ENCODE data around the gene FDXR. TPM values are rescaled to one million over a fixed set of nuclear protein-coding genes. Genes with fewer than 3 reads are reported as not detected.

The FDXR gene
- total RNA-seq, 1 experiment from 2014 or later: 108 TPM

DNA sequence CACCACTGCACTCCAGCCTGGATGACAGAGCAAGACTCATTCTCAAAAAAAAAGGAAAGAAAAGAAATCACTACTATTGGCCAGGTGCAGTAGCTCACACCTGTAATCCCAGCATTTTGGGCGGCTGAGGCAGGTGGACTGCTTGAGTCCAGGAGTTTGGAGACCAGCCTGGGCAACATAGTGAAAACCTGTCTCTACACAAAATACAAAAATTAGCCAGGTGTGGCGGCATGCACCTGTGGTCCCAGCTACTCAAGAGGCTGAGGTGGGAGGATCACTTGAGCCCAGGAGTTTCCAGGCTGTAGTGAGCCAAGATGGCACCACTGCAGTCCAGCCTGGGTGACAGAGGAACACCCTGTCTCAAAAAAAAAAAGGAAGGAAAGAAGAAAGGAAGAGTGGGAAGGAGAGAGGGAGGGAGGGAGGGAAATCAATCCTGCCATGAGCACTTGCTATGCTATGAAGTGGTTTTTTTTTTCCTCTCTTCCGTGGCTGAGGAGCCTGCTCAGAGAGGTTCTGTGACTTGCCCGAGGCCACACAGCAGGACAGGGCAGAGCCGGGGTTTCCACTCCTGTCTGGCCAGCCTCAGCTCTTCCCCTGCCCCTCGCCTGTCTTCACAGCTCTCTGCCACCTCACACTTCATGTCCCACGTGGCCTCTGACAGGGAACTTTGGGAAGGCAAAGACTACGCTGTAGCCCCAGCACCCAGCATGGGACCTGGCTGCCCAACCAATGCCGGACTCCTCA lies 24.0 kb downstream of the FDXR start:
- in situ Hi-C loops (cut with HindIII; ENCODE audit: low pct_unique_long_range_greater_than_20kb, low sequenced_read_pairs): no loop called here
- DNase-seq (ENCODE audit: low read depth): no peak

- in situ Hi-C loops (cut with HindIII; ENCODE audit: low pct_unique_long_range_greater_than_20kb, low sequenced_read_pairs): no loop called here
- DNase-seq (ENCODE audit: low read depth): no peak
These were observed 26.2 kb downstream of the FDXR start for GRCh38 chr17:74846621-74847020.

- in situ Hi-C loops (cut with HindIII; ENCODE audit: low pct_unique_long_range_greater_than_20kb, low sequenced_read_pairs): no loop called here
- no peak for DNase-seq (ENCODE audit: low read depth)
These were observed 29.5 kb downstream of the FDXR start for GRCh38 chr17:74843352-74843627.

DNA sequence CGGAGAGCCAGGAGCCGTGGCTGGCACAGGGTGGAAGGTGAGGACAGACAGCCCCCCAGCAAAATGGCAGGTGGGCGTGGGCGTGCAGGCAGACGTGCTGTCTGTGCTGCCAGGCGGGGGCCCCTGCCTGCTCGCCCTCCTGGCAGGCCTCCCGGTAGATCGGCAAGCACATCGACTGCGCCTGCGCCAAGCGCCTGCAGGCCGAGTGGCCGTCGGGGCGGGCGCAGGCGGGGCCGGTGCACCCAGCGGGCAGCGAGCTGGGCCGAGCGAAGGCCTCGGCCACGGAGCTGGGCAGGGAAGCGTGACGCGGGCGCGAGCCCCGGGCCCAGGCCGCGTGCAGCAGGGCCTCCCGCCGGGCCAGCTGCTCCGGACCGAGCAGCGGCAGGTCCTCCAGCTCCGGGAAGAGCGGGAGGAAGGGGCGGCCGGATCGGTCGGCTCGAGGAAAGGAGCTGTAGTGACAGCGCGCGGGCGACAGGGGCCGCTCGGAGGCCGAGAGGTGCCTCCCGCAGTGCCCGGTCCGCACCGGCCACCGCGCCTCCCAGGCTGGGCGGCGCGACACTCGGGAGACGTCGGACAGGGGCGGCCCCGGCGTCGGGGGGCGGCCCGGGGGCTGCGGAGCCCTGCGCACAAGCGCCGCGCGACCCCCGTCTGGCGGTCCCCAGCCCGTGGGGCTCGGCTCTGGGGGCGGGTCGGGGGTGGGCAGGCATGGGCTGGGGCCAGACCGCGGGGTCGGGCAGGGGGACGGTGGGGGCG lies 30.0 kb downstream of the FDXR start:
- in situ Hi-C loops (cut with HindIII; ENCODE audit: low pct_unique_long_range_greater_than_20kb, low sequenced_read_pairs): no loop called here
- DNase-seq (ENCODE audit: low read depth): peak; percentile 78

- in situ Hi-C loops (cut with HindIII; ENCODE audit: low pct_unique_long_range_greater_than_20kb, low sequenced_read_pairs): no loop called here
- DNase-seq (ENCODE audit: low read depth): no peak
These were observed 30.6 kb downstream of the FDXR start for GRCh38 chr17:74842146-74842598.

GRCh38 chr17:74840989-74841666 lies 31.7 kb downstream of the FDXR start:
- DNase-seq (ENCODE audit: low read depth): no peak
- in situ Hi-C loops (cut with HindIII; ENCODE audit: low pct_unique_long_range_greater_than_20kb, low sequenced_read_pairs): no loop called here

DNA sequence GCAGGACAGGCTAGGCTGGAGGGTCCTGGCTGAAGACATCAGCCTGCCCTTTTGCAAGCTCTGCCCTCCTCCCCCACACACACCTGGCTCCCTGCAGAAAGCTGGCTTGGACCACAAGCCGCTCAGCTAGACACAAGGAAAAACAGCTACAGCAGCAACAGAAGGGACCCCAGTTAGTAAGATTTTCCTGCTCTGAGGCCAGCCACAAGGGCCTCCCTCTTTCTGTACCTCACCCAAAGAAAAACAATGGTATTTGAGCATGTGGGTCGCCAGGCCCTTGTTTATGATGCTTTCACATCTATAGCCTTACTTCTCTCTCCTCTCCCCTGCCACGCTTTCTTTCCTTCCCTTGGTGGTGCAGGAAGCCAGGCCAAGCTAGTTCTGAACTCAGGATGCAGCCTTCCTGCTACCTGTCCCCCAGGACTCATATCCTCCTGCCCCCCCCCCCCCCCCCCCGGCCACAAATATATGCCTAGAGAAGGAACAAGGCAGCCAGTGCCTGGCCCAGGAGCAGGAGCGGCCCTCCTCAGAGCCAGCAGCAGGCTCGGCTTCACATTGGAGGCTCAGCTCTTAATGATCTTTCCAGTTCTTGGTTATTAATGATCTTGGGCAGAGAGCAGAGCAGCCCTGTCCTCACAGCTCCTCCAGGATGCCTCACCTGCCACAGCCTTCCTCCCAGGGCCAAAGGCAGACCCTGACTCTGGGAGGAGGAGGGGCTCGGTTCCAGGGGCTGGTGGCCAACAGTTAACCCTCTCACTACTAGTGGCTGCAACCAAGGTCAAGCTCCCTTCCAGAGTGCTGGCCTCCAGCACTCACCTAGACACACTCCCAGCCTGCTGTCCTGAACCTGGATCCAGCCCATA lies 32.6 kb downstream of the FDXR start:
- in situ Hi-C loops (cut with HindIII; ENCODE audit: low pct_unique_long_range_greater_than_20kb, low sequenced_read_pairs): no loop called here

GRCh38 chr17:74838274-74838673 lies 34.5 kb downstream of the FDXR start:
- in situ Hi-C loops (cut with HindIII; ENCODE audit: low pct_unique_long_range_greater_than_20kb, low sequenced_read_pairs): no loop called here
- no peak for DNase-seq (ENCODE audit: low read depth)

More for the DNA sequence above, 32.6 kb downstream of the FDXR start:
- DNase-seq (ENCODE audit: low read depth): no peak

DNA sequence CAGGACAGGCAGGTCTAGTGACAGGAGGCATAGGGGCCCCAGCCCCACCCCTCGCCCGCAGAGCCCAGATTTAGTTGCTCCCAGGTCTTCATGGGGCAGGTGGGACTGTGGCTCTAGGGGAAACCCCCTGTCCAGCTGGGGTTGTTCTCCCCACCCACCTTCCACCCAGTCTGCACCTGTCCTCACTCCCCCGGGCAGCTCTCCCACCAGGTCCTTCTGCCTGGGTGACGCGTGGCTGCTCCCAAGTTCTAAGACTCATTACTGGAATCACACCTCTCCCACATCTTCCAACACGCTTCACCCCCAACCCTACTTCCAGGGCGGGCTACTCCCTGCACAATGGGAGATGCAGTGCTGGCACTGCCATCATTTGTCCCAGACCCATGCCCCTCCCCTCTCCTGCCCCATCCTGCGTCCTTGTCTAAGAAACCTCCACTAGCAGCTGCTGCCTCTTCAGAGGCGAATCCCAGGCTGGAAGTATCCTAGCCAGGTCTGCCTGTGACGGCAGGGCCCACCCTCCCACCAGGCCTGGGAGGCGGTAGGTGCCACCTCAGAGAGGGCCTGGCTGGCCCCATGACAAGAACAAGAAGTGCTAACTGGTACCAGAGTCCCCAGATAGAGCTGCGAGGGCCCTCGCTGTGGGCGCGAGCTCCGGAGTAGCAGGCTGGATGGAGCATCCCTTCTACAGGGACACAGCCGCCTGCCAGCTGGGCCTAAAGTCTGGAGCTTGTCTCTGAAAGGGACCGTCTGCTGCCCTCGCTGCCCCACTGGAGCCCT lies 35.9 kb downstream of the FDXR start:
- in situ Hi-C loops (cut with HindIII; ENCODE audit: low pct_unique_long_range_greater_than_20kb, low sequenced_read_pairs): no loop called here

GRCh38 chr17:74836191-74836590 lies 36.6 kb downstream of the FDXR start:
- in situ Hi-C loops (cut with HindIII; ENCODE audit: low pct_unique_long_range_greater_than_20kb, low sequenced_read_pairs): no loop called here
- DNase-seq (ENCODE audit: low read depth): no peak

More for the DNA sequence above, 35.9 kb downstream of the FDXR start:
- no peak for DNase-seq (ENCODE audit: low read depth)

DNA sequence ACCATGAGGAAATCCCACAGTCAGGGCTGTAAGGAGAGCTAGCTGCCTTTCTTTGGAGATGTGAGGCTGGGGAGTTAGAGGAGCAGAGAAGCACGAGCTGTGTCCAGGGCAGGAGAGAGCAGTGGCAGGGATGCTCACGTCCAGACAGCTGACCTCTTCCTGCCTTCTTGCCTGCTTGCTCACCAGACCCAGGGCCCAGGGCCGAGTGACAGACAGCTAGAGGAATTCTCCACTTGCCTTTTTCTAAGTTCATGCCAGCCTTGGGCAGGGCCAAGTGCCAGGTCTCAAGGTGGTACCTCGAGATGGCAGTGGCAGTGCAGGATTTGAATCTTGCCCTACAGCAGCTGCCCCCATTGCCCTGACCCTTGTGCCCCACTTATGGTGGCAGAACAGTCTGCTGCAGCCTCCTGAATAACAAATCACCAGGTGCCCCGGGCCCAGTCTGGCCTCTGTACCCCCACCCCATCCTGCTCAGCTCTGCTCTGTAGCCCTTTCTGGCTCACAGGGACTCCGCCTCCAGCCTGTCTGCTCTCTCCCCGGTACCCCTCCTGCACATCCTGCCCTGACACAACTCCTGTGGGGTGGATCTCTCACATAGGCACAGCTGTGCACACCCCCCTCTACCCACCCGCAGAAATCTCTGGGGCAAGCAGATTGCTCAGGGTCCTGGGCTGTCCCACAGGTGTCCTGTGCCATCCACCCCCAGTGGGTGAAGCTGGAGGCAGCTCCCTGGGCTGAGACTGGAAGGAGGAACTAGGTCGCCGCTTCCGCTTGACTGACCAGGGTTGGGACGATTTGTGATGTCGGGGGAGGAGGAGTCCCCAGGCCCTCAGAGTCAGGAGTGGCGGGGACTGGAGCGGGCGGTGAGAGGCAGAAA lies 39.1 kb downstream of the FDXR start:
- in situ Hi-C loops (cut with HindIII; ENCODE audit: low pct_unique_long_range_greater_than_20kb, low sequenced_read_pairs): no loop called here
- no peak for DNase-seq (ENCODE audit: low read depth)

GRCh38 chr17:74832421-74832820 lies 40.4 kb downstream of the FDXR start:
- DNase-seq (ENCODE audit: low read depth): no peak
- in situ Hi-C loops (cut with HindIII; ENCODE audit: low pct_unique_long_range_greater_than_20kb, low sequenced_read_pairs): no loop called here

GRCh38 chr17:74831444-74832146 lies 41.2 kb downstream of the FDXR start:
- in situ Hi-C loops (cut with HindIII; ENCODE audit: low pct_unique_long_range_greater_than_20kb, low sequenced_read_pairs): no loop called here

DNA sequence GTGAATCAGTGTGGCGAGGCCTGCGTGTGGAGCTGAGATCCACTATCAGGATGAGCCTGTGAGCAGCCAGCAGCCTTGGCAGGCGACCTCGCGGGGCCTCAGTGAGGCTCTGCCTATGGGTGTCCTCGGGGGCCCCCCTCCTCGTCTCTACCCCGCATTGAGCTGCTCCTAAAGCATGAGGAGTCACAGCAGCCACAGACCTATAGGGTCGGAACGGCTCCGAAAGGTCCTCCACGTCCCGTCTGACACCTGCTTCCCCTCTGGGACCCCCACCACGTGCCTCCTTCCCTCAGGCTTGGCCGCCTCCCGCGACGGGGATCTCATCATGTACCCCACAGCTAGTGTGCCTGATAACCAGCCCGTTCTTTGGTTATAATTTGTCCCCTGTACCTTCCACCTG lies 41.9 kb downstream of the FDXR start:
- DNase-seq (ENCODE audit: low read depth): no peak
- in situ Hi-C loops (cut with HindIII; ENCODE audit: low pct_unique_long_range_greater_than_20kb, low sequenced_read_pairs): no loop called here

More at GRCh38 chr17:74831444-74832146, 41.2 kb downstream of the FDXR start:
- no peak for DNase-seq (ENCODE audit: low read depth)

DNA sequence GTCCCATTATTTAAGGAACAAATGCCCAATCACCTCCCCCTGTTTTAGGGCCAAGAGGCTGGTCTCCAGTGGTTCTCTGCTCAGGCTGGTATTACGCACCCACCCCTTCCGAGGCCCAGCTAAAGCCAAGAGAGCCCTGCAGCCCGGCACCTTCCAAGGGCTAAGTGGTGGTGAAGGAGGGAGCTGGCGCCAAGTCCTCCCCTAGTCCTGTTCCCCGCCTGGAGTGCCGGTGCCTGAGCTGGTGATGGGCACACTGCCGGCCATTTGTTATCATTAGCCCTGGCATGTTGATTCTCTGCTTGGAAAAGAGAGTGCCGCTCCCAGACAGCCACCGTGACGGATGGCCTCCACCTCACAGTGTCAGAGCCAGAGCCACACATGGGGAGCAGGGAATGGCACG lies 45.0 kb downstream of the FDXR start:
- in situ Hi-C loops (cut with HindIII; ENCODE audit: low pct_unique_long_range_greater_than_20kb, low sequenced_read_pairs): no loop called here
- DNase-seq (ENCODE audit: low read depth): no peak

DNA sequence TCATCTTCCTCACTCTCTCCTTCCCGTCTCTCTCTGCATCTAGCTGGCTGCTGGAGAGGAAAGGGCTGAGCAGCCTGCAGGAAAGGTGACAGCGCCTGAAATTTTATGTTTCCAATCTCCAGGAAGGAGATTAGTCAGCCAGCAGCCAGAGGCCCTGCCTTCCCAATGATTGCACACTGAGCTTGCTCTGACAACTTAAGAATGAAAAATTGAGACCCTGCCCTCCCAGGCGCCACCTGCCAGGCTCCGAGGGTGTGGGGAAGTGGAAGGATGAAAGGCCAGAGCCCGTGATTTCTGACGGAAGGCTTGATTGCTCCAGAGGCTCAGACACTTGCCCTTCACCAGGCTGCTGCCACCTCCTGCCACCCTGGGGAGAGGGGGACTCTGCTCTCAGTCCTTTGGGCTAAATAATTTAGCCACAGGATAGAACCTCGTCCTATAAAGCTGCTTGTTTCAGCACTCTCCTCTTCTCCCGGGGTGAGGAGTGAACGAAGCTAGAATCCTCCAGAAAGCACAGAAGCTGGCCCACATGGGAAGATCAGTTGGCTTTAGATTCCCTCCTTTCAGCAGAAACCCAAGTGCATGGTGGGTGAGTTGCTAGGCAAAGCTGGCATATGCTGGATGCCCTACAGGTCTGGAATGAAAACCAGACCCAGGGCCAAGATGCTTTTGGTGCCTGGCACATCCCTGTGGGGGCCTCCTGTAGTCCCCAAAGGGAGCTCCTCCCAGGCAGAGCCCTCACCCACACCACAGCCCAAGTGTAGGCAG lies 46.7 kb downstream of the FDXR start:
- no peak for DNase-seq (ENCODE audit: low read depth)
- in situ Hi-C loops (cut with HindIII; ENCODE audit: low pct_unique_long_range_greater_than_20kb, low sequenced_read_pairs): no loop called here

All from Caki2 (cell line).